ENCODE data around the gene CPA2. TPM values are rescaled to one million over a fixed set of nuclear protein-coding genes. Genes with fewer than 3 reads are reported as not detected.

The CPA2 gene
- total and polyA plus RNA-seq, 7 experiments from 2014 or later, result not detected

DNA sequence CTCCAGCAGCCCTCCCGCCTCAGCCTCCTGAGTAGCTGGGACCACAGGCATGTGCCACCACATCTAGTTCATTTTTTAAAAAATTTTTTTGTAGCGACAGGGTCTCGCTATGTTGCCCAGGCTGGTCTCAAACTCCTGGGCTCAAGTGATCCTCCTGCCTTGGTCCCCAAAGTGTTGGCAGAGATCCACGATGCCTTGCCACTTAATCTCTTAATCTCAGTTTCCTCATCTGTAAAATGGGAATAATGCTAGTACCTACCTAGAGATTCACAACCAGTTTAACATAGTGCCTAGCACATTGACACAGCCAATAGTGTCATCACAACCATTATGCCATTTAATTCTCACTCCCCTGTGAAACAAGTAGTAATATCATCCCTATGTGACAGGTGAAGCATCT lies 21.5 kb downstream of the CPA2 start:
- no peak overlapping the region for H3K4me3 ChIP-seq (ENCODE audit: low read length)
- H3K27me3 Mint-ChIP-seq, result peaks cover 0 to 12% (median 0%) of the 10 kb centered on the region in 5 donors
- peaks cover 0 to 4% (median 0%) of the 10 kb centered on the region in 5 donors for H3K36me3 Mint-ChIP-seq
- H3K9me3 Mint-ChIP-seq, result peaks cover 0 to 8% (median 0%) of the 10 kb centered on the region in 11 donors
- ATAC-seq (no peak), DNase-seq (no peak)
- H3K4me3 Mint-ChIP-seq, result no peak overlapping the region
- ChIA-PET CTCF (no interaction called here), POLR2A (no interaction called here)
- H3K9me3 ChIP-seq (ENCODE audit: control insufficient read depth in 2 of 3, low read length in 3 of 3), result no peaks in the 10 kb centered on the region
- no peaks in the 10 kb centered on the region for H3K4me1 ChIP-seq (ENCODE audit: control insufficient read depth in 2 of 2, insufficient read depth in 2 of 2, low read length in 2 of 2)
- H3K27ac Mint-ChIP-seq, result no peak overlapping the region
- peaks cover 0 to 1% (median 0%) of the 10 kb centered on the region in 7 donors for H3K4me1 Mint-ChIP-seq
- no peaks in the 10 kb centered on the region for H3K36me3 ChIP-seq (ENCODE audit: control insufficient read depth in 2 of 3, insufficient read depth in 3 of 3, low read length in 3 of 3)
- no peak overlapping the region for H3K27ac ChIP-seq (ENCODE audit: low read depth, low read length)
- intact Hi-C loops (cut with micrococcal nuclease), result no loop called here
- no peaks in the 10 kb centered on the region for H3K27me3 ChIP-seq (ENCODE audit: control insufficient read depth in 2 of 2, insufficient read depth in 2 of 2, low read length in 2 of 2)

GRCh38 chr7:130288829-130289228 lies 22.2 kb downstream of the CPA2 start:
- H3K9me3 ChIP-seq (ENCODE audit: control insufficient read depth in 2 of 3, low read length in 3 of 3), result no peaks in the 10 kb centered on the region
- ChIA-PET POLR2A (no interaction called here), CTCF (no interaction called here)
- no peak overlapping the region for H3K4me3 ChIP-seq (ENCODE audit: low read length)
- no peaks in the 10 kb centered on the region for H3K36me3 ChIP-seq (ENCODE audit: control insufficient read depth in 2 of 3, insufficient read depth in 3 of 3, low read length in 3 of 3)
- Mint-ChIP-seq H3K4me1 (peaks cover 0 to 1% (median 0%) of the 10 kb centered on the region in 7 donors), H3K9me3 (peaks cover 0 to 8% (median 0%) of the 10 kb centered on the region in 11 donors), H3K27me3 (peaks cover 0 to 8% (median 0%) of the 10 kb centered on the region in 5 donors), H3K4me3 (no peak overlapping the region), H3K36me3 (peaks cover 0 to 4% (median 0%) of the 10 kb centered on the region in 5 donors), H3K27ac (no peak overlapping the region)
- no peak overlapping the region for H3K27ac ChIP-seq (ENCODE audit: low read depth, low read length)
- H3K4me1 ChIP-seq (ENCODE audit: control insufficient read depth in 2 of 2, insufficient read depth in 2 of 2, low read length in 2 of 2), result no peaks in the 10 kb centered on the region
- intact Hi-C loops (cut with micrococcal nuclease), result no loop called here
- DNase-seq (no peak), ATAC-seq (no peak)
- no peaks in the 10 kb centered on the region for H3K27me3 ChIP-seq (ENCODE audit: control insufficient read depth in 2 of 2, insufficient read depth in 2 of 2, low read length in 2 of 2)

DNA sequence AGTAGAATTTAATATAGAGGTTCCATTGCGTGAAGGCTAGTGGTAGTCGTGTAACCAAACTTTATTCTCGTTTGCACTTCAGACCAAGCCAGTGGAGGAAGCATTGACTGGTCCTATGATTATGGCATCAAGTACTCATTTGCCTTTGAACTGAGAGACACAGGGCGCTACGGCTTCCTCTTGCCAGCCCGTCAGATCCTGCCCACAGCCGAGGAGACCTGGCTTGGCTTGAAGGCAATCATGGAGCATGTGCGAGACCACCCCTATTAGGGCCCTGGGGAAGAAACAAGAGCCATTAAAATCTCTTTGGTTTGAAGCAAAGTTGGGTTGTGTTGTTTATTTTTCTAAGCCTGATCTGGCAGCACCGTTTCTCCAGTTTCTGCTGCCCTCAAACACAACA lies 22.8 kb downstream of the CPA2 start:
- POLR2A ChIA-PET, result no interaction called here

DNA sequence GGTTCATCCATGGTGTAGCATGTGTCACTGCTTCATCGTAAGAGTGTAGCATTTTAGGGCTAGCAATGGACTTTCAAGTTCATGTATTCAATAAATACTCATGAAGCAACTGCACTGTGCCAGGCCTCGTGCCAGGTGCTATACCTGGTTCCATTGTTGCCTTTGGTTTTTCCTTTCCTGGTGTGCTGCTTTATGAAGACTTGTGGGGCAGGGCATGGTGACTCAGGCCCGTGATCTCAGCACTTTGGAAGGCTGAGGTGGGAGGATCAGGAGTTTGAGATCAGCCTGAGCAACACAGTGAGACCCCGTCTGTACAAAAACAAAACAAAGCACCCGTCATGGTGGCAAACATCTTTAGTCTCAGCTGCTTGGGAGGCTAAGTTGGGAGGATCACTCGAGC lies 24.1 kb downstream of the CPA2 start:
- Histone ChIP-seq H3K4me3 (ENCODE audit: low read length) (no peak overlapping the region), H3K27me3 (ENCODE audit: control insufficient read depth in 2 of 2, insufficient read depth in 2 of 2, low read length in 2 of 2) (no peaks in the 10 kb centered on the region), H3K9me3 (ENCODE audit: control insufficient read depth in 2 of 3, low read length in 3 of 3) (no peaks in the 10 kb centered on the region), H3K27ac (ENCODE audit: low read depth, low read length) (no peak overlapping the region), H3K4me1 (ENCODE audit: control insufficient read depth in 2 of 2, insufficient read depth in 2 of 2, low read length in 2 of 2) (no peaks in the 10 kb centered on the region), H3K36me3 (ENCODE audit: control insufficient read depth in 2 of 3, insufficient read depth in 3 of 3, low read length in 3 of 3) (no peaks in the 10 kb centered on the region)
- intact Hi-C loops (cut with micrococcal nuclease), result no loop called here
- ATAC-seq (no peak), DNase-seq (no peak)
- ChIA-PET POLR2A (no interaction called here), CTCF (no interaction called here)
- Mint-ChIP-seq H3K4me1 (peaks cover 0 to 1% (median 0%) of the 10 kb centered on the region in 7 donors), H3K27ac (no peak overlapping the region), H3K27me3 (no peaks in the 10 kb centered on the region), H3K36me3 (no peaks in the 10 kb centered on the region), H3K9me3 (peaks cover 0 to 10% (median 0%) of the 10 kb centered on the region in 11 donors), H3K4me3 (no peak overlapping the region)

More for the DNA sequence above, 22.8 kb downstream of the CPA2 start:
- H3K4me3 Mint-ChIP-seq, result no peak overlapping the region
- peaks cover 0 to 7% (median 0%) of the 10 kb centered on the region in 11 donors for H3K9me3 Mint-ChIP-seq
- CTCF ChIA-PET, result no interaction called here
- H3K36me3 ChIP-seq (ENCODE audit: control insufficient read depth in 2 of 3, insufficient read depth in 3 of 3, low read length in 3 of 3), result no peaks in the 10 kb centered on the region
- no peaks in the 10 kb centered on the region for H3K9me3 ChIP-seq (ENCODE audit: control insufficient read depth in 2 of 3, low read length in 3 of 3)
- peaks cover 0 to 1% (median 0%) of the 10 kb centered on the region in 7 donors for H3K4me1 Mint-ChIP-seq
- DNase-seq (no peak), ATAC-seq (no peak)
- no peak overlapping the region for H3K27ac Mint-ChIP-seq
- intact Hi-C loops (cut with micrococcal nuclease), result no loop called here
- peaks cover 0 to 5% (median 0%) of the 10 kb centered on the region in 5 donors for H3K27me3 Mint-ChIP-seq
- H3K36me3 Mint-ChIP-seq, result no peaks in the 10 kb centered on the region
- H3K27me3 ChIP-seq (ENCODE audit: control insufficient read depth in 2 of 2, insufficient read depth in 2 of 2, low read length in 2 of 2), result no peaks in the 10 kb centered on the region
- no peak overlapping the region for H3K4me3 ChIP-seq (ENCODE audit: low read length)
- H3K4me1 ChIP-seq (ENCODE audit: control insufficient read depth in 2 of 2, insufficient read depth in 2 of 2, low read length in 2 of 2), result no peaks in the 10 kb centered on the region
- H3K27ac ChIP-seq (ENCODE audit: low read depth, low read length), result no peak overlapping the region

DNA sequence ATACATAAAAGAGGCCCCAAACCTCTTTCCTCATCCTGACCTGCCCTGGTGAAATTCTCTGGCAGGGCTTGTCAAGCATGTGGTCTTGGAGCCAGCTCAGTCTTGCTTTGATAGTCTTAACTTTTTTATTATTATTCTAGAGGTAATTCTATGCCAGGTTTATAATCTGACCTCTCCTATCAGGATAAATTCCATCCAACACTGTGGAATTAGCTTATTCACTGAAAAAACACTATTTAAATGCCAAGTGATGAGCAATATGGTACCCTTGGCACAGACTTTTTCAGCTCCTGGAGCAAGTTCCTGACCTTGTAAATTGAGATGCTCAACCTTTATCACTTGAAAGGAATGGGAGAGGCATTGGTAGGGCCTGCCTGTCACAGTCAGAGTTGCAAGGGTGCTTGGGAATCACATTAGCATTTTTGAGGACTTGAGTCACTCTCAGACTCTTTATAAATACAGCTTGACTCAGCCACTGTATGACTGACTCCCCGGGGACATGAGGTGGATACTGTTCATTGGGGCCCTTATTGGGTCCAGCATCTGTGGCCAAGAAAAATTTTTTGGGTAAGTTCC lies 26.1 kb downstream of the CPA2 start, which contains the start of gene CPA4:
CPA4 (plus strand) TSS at position 480 of the 576 bp plus-strand sequence; CDS start at position 500, 20 bp downstream.
- Histone ChIP-seq H3K4me3 (ENCODE audit: low read length) (no peak within 1 kb of the TSS), H3K27ac (ENCODE audit: low read depth, low read length) (no peak within 1 kb of the TSS), H3K27me3 (ENCODE audit: control insufficient read depth in 2 of 2, insufficient read depth in 2 of 2, low read length in 2 of 2) (no peaks in the 10 kb centered on the region), H3K9me3 (ENCODE audit: control insufficient read depth in 2 of 3, low read length in 3 of 3) (no peaks in the 10 kb centered on the region), H3K4me1 (ENCODE audit: control insufficient read depth in 2 of 2, insufficient read depth in 2 of 2, low read length in 2 of 2) (no peaks in the 10 kb centered on the region), H3K36me3 (ENCODE audit: control insufficient read depth in 2 of 3, insufficient read depth in 3 of 3, low read length in 3 of 3) (no peaks in the 10 kb centered on the region)
- no peaks in the 10 kb centered on the region for H3K27me3 Mint-ChIP-seq
- no peak for ATAC-seq
- H3K9me3 Mint-ChIP-seq, result peaks cover 0 to 10% (median 0%) of the 10 kb centered on the region in 11 donors
- intact Hi-C loops (cut with micrococcal nuclease), result no loop called here
- H3K27ac Mint-ChIP-seq, result no peak within 1 kb of the TSS
- POLR2A ChIA-PET, result no interaction called here
- DNase-seq, result no peak
- H3K4me3 Mint-ChIP-seq, result no peak within 1 kb of the TSS
- peaks cover 0 to 1% (median 0%) of the 10 kb centered on the region in 7 donors for H3K4me1 Mint-ChIP-seq
- CTCF ChIA-PET, result no interaction called here
- H3K36me3 Mint-ChIP-seq, result no peaks in the 10 kb centered on the region

GRCh38 chr7:130293521-130293920 lies 26.9 kb downstream of the CPA2 start:
- Histone ChIP-seq H3K27ac (ENCODE audit: low read depth, low read length) (no peak overlapping the region), H3K27me3 (ENCODE audit: control insufficient read depth in 2 of 2, insufficient read depth in 2 of 2, low read length in 2 of 2) (no peaks in the 10 kb centered on the region), H3K4me1 (ENCODE audit: control insufficient read depth in 2 of 2, insufficient read depth in 2 of 2, low read length in 2 of 2) (no peaks in the 10 kb centered on the region), H3K4me3 (ENCODE audit: low read length) (no peak overlapping the region), H3K9me3 (ENCODE audit: control insufficient read depth in 2 of 3, low read length in 3 of 3) (no peaks in the 10 kb centered on the region), H3K36me3 (ENCODE audit: control insufficient read depth in 2 of 3, insufficient read depth in 3 of 3, low read length in 3 of 3) (no peaks in the 10 kb centered on the region)
- no peaks in the 10 kb centered on the region for H3K27me3 Mint-ChIP-seq
- POLR2A ChIA-PET, result no interaction called here
- no peak overlapping the region for H3K4me3 Mint-ChIP-seq
- H3K27ac Mint-ChIP-seq, result no peak overlapping the region
- peaks cover 0 to 1% (median 0%) of the 10 kb centered on the region in 7 donors for H3K4me1 Mint-ChIP-seq
- CTCF ChIA-PET, result no interaction called here
- ATAC-seq (no peak), DNase-seq (no peak)
- intact Hi-C loops (cut with micrococcal nuclease), result no loop called here
- peaks cover 0 to 10% (median 0%) of the 10 kb centered on the region in 11 donors for H3K9me3 Mint-ChIP-seq
- H3K36me3 Mint-ChIP-seq, result no peaks in the 10 kb centered on the region

- Mint-ChIP-seq H3K9me3 (peaks cover 0 to 10% (median 0%) of the 10 kb centered on the region in 11 donors), H3K27me3 (no peaks in the 10 kb centered on the region), H3K27ac (no peak overlapping the region), H3K4me1 (peaks cover 0 to 1% (median 0%) of the 10 kb centered on the region in 7 donors), H3K4me3 (no peak overlapping the region), H3K36me3 (no peaks in the 10 kb centered on the region)
- H3K36me3 ChIP-seq (ENCODE audit: control insufficient read depth in 2 of 3, insufficient read depth in 3 of 3, low read length in 3 of 3), result no peaks in the 10 kb centered on the region
- H3K27ac ChIP-seq (ENCODE audit: low read depth, low read length), result no peak overlapping the region
- no peaks in the 10 kb centered on the region for H3K27me3 ChIP-seq (ENCODE audit: control insufficient read depth in 2 of 2, insufficient read depth in 2 of 2, low read length in 2 of 2)
- intact Hi-C loops (cut with micrococcal nuclease), result no loop called here
- no peak for ATAC-seq
- POLR2A ChIA-PET, result no interaction called here
- no peak overlapping the region for H3K4me3 ChIP-seq (ENCODE audit: low read length)
- no peak for DNase-seq
- no peaks in the 10 kb centered on the region for H3K4me1 ChIP-seq (ENCODE audit: control insufficient read depth in 2 of 2, insufficient read depth in 2 of 2, low read length in 2 of 2)
- no peaks in the 10 kb centered on the region for H3K9me3 ChIP-seq (ENCODE audit: control insufficient read depth in 2 of 3, low read length in 3 of 3)
- CTCF ChIA-PET, result no interaction called here
Observed at GRCh38 chr7:130294314-130294713, 27.7 kb downstream of the CPA2 start.
